GM13977 (cell line): Measurements from ENCODE around the gene GNB3.

Source experiments
- DNase-seq: peaks from one replicate; pipeline ENCODE4 v3.0.0; 2012; ENCODE audit warnings: low spot score
- in situ Hi-C: fragments of 300-500 bp; cut with MboI; formaldehyde crosslinking; loops from one replicate; pipeline ENCODE4 v1.12.0; 2022; ENCODE audit warnings: low sequenced_read_pairs, low pct_unique_long_range_greater_than_20kb, mixed read lengths, inconsistent platforms; ENCODE audit not compliant: unreplicated experiment
- TF ChIP-seq, protein P1 (sequence below): IDR thresholded peaks from 2 replicates; pipeline ENCODE4 v1.5.1; 2012; ENCODE audit warnings: mild to moderate bottlenecking, control low read depth; ENCODE audit not compliant: insufficient read depth; ENCODE audit errors: extremely low read depth, missing control alignments

GNB3 gene

DNA sequence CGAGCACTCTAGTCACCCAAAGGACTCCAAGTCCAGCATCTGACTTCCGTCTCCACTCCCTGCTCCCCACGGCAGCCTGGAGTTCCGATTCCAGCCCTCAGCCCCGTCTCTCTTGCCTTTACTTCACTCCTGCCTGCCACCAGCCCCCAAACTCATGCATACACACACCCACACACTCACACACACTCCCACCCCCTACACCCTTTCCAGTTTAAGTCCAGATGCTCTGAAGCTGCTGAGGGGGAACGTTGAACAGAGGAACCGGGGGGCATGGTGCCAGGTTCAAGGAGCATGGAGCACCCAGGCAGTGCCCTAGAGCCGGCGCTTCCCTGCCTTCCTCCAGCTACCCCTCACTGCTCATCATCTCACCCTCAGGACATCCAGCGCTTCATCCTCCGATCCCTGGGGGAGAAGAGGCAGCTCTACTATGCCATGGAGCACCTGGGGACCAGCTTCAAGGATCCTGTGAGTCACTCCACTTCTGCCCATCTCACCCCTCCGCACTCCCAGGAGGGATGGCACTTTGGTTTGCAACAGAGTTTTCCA, 9.2 kb upstream of the GNB3 start:
- DNase-seq, result no peak
- in situ Hi-C loops, result no loop called here
- TF ChIP-seq, protein P1, sequence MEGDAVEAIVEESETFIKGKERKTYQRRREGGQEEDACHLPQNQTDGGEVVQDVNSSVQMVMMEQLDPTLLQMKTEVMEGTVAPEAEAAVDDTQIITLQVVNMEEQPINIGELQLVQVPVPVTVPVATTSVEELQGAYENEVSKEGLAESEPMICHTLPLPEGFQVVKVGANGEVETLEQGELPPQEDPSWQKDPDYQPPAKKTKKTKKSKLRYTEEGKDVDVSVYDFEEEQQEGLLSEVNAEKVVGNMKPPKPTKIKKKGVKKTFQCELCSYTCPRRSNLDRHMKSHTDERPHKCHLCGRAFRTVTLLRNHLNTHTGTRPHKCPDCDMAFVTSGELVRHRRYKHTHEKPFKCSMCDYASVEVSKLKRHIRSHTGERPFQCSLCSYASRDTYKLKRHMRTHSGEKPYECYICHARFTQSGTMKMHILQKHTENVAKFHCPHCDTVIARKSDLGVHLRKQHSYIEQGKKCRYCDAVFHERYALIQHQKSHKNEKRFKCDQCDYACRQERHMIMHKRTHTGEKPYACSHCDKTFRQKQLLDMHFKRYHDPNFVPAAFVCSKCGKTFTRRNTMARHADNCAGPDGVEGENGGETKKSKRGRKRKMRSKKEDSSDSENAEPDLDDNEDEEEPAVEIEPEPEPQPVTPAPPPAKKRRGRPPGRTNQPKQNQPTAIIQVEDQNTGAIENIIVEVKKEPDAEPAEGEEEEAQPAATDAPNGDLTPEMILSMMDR, result no peak

DNA sequence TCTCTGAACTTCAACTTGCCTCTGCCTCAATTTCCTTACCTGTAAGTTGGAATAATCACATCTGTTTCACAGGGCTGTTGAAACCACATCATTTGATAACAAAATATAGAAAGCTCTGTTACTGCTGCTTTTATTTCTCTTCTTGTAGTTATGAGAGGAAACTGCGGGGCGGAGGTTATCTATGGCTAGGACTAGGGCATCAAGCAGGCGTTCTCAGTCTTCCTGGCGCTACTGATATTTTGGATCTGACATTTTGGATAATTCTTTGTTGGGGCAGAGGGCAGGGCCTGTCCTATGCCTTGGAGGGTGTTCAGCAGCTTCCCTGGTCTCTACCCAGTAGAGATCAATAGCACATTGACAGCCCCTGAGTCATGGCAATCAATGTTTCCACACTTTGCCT, 8.6 kb upstream of the GNB3 start:
- no peak for DNase-seq
- in situ Hi-C loops, result no loop called here
- TF ChIP-seq, protein P1, result no peak

DNA sequence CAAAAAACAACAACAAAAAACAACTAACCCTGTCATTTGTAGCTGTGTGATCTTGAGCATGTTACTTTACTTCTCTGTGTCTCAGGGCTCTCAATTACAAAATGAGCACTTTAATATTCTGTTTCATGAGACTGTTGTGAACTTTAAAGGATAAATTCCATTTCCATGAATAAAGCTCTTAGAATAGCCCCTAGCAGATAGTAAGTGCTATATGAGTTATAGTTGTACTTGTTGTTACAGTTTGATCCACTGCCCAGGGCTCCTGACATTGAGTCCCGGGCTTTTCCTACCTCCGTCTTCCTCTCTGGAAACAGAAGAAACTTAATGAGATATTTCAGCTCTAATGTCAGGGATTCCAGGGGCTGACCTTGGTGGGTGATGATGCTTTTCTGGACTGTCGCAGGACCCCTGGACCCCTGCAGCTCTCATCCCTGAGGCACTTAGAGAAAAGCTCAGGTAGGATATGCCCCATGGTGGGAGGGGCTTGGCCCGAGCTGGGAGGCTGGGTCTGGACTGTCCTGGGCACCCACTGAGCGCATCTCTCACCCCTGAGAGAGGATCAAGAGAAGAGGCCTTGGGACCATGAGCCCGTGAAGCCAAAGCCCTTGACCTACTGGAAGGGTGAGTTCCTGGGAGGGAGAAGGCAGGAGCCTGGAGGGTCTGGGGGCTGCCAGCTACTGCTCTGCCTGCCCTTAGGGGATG, 7.4 kb upstream of the GNB3 start:
- no peak for DNase-seq
- TF ChIP-seq, protein P1, result no peak
- in situ Hi-C loops, result no loop called here

DNA sequence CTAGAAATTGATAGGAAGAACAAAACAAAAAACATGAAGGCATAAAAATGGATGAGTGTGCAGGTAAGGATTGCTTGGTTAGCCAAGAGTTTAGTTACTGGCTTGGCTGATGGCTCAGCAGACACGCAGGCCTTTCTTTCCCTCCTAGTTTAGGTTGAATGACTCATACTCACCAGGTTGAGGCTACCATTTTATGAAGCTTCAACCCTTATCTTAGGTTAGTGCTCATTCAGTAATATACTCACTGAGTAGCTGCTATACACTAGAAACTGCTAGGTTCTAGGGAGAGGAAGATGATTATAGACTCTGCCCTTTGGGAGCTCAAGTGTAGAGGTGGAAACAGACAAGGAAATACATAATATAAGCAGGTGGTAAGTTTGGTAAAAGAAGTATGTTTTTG, 6.5 kb upstream of the GNB3 start:
- in situ Hi-C loops, result no loop called here
- TF ChIP-seq, protein P1, result no peak
- DNase-seq, result no peak

DNA sequence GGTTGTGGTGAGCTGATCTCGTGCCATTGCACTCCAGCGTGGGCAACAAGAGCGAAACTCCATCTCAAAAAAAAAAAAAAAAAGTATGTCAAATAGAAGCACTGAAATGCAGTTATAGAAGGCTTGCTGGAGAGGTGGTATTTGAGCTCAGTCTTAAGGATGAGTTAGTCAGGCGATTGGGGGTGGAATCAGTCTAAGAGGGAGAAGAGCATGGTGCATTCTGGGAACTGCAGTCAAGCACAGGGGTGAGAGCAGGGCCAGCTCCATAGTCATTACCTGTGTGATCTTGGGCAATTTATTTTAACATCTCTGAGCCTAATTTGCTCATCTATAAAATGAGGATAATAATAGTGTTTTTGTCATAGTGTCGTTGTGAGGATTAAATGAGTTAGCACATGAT, 5.9 kb upstream of the GNB3 start:
- in situ Hi-C loops, result no loop called here
- TF ChIP-seq, protein P1, result no peak
- DNase-seq, result no peak

DNA sequence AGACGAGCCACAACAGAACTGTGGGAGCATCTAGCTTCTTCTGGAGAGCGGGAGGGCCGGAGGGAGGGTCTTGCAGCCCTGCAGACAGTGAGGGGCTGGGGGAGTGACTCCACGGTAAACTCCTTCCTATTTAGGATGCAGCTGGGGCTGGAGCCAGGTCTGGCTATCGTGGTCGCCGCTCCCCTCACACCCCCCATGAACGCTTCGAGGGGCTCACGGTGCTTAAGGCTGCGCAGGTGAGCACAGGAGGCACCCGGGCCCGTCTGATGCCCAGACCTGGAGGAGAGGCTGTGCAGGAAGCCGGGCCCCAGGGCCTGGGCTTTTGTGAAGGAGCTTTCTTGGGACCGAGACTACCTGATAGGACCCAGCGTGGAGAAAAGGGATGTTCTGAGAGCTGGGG, 3.9 kb upstream of the GNB3 start:
- in situ Hi-C loops, result no loop called here
- TF ChIP-seq, protein P1, result no peak
- DNase-seq, result no peak
